Hepatocyte (in vitro differentiated cells): ENCODE data around the gene SART3.

Experiments used
- CTCF ChIP-seq: fragments of 200-600 bp; sonication (generic); IDR thresholded peaks from 2 replicates; pipeline ENCODE4 v1.5.1; 2016; ENCODE audit warnings: antibody characterized with exemption, mild to moderate bottlenecking; ENCODE audit not compliant: poor library complexity
- EZH2 ChIP-seq: fragments of 200-600 bp; sonication (generic); IDR thresholded peaks from 2 replicates; pipeline ENCODE4 v1.6.1; 2016; ENCODE audit warnings: antibody characterized with exemption, mild to moderate bottlenecking, borderline replicate concordance

- TF ChIP-seq CTCF (no peak), EZH2 (no peak)
These were observed 45.1 kb downstream of the SART3 start for GRCh38 chr12:108515916-108516315.
